Bladder microvascular endothelial cell (primary cell): ENCODE data around the gene TAS2R43. TPM values are rescaled to one million over a fixed set of nuclear protein-coding genes. Genes with fewer than 3 reads are reported as not detected.

ENCODE experiments used
- total RNA-seq: library from RNA; depleted of rRNA; stranded (reverse); fragments of >200 nt; gene quantifications from 2 replicates; pipeline ENCODE4 v1.2.3, GENCODE V29; 2014

TAS2R43 gene, protein sequence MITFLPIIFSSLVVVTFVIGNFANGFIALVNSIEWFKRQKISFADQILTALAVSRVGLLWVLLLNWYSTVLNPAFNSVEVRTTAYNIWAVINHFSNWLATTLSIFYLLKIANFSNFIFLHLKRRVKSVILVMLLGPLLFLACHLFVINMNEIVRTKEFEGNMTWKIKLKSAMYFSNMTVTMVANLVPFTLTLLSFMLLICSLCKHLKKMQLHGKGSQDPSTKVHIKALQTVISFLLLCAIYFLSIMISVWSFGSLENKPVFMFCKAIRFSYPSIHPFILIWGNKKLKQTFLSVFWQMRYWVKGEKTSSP
- total RNA-seq, result 4.0 TPM in 1 of 2 replicates, not detected in the other

DNA sequence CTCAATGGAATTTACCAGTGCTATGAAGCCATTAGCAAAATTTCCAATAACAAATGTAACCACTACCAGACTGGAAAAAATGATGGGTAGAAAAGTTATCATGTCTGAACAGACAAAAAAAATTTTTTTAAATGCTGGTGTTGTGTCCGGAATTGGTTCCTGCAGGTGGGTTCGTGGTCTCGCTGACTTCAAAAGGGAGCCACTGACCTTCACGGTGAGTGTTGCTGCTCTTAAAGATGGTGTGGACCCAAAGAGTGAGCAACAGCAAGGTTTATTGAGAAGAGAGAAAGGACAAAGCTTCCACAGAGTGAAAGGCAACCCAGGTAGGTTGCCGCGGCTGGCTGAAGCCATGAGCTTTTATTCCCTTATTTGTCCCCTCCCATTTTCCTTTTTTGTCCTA is at the start of gene TAS2R43:
TAS2R43 (minus strand) TSS at position 186 of the 400 bp plus-strand sequence; CDS start at position 102, 84 bp downstream.

DNA sequence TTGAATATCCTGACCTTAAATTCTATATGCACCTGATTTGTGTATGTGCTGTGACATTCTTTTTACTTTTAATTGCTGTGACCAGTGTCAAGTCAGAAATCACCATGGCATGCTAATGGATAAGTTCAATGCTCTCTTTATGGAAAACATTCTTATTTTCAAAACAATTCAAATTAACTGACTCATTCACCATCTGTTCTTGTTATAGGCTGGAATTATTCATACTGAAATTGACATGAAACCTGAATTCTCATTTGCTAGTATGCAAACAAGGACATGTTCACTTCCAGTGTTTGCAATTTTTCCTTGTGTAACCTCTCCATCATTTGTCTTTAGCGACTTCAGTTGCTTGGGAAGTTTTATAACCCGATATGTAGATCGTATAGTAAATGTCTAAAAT is 42.2 kb upstream of the TAS2R43 start, which contains the start of gene TAS2R30:
TAS2R30 (minus strand) TSS at position 340 of the 400 bp plus-strand sequence. CDS start 400 bp downstream, outside the sequence.

DNA sequence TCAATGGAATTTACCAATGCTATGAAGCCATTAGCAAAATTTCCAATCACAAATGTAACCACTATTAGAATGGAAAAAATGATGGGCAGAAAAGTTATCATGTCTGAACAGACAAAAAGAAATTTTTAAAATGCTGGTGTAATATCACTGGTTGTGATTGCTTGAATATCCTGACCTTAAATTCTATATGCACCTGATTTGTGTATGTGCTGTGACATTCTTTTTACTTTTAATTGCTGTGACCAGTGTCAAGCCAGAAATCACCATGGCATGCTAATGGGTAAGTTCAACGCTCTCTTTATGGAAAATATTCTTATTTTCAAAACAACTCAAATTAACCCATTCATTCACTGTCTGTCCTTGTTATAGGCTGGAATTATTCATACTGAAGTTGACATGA is 29.9 kb downstream of the TAS2R43 start, which contains the start of gene TAS2R46:
TAS2R46 (minus strand) TSS at position 101 of the 400 bp plus-strand sequence; CDS start at position 101, 0 bp downstream.

Other genes starting within 250 kb of the TAS2R43 start
- gene PRR4, start 242.8 kb downstream of the TAS2R43 start, total RNA-seq, result 0.16 and 1.0 TPM in 2 replicates
- 2.8 and 36.3 TPM in 2 replicates for gene PRH1, start 208.1 kb downstream of the TAS2R43 start, total RNA-seq
- 0.65 and 3.3 TPM in 2 replicates for gene TAS2R13, start 182.8 kb downstream of the TAS2R43 start, total RNA-seq
- gene PRH2, start 163.1 kb downstream of the TAS2R43 start, total RNA-seq, result 0.19 TPM in 1 of 2 replicates, not detected in the other
- gene TAS2R14, start 153.1 kb downstream of the TAS2R43 start, total RNA-seq, result 1.3 and 4.2 TPM in 2 replicates
- 1.1 and 9.0 TPM in 2 replicates for gene TAS2R50, start 105.4 kb downstream of the TAS2R43 start, total RNA-seq
- 1.6 and 8.5 TPM in 2 replicates for gene TAS2R20, start 94.0 kb downstream of the TAS2R43 start, total RNA-seq
- 2.1 and 15.5 TPM in 2 replicates for gene TAS2R19, start 69.7 kb downstream of the TAS2R43 start, total RNA-seq
- 1.3 and 9.3 TPM in 2 replicates for gene TAS2R31, start 60.9 kb downstream of the TAS2R43 start, total RNA-seq
- 1.5 and 6.5 TPM in 2 replicates for gene TAS2R46, start 30.0 kb downstream of the TAS2R43 start, total RNA-seq
- 1.3 and 12.6 TPM in 2 replicates for gene TAS2R30, start 42.3 kb upstream of the TAS2R43 start, total RNA-seq
- gene SMIM10L1, start 78.9 kb upstream of the TAS2R43 start, total RNA-seq, result 3.6 and 5.2 TPM in 2 replicates
- gene TAS2R42, start 94.6 kb upstream of the TAS2R43 start, total RNA-seq, result not detected in 2 replicates
- not detected in 2 replicates for gene PRB3, start 177.4 kb upstream of the TAS2R43 start, total RNA-seq
- gene PRB4, start 218.1 kb upstream of the TAS2R43 start, total RNA-seq, result not detected in 2 replicates